ENCODE measurements around the gene PPP1R12B.
"Not testable (repeated sequence)": the region's sequence is repeated elsewhere in the genome, so short reads cannot be mapped to it uniquely, and the experiment has no call there.

The PPP1R12B gene

GRCh38 chr1:202631076-202631923 lies 282.8 kb downstream of the PPP1R12B start:
- DNase-seq (ENCODE audit: low read depth): no peak

GRCh38 chr1:202632241-202632640 lies 283.7 kb downstream of the PPP1R12B start:
- DNase-seq (ENCODE audit: low read depth): no peak

GRCh38 chr1:202636171-202636570 lies 287.7 kb downstream of the PPP1R12B start:
- DNase-seq (ENCODE audit: low read depth): not testable (repeated sequence)

GRCh38 chr1:202637321-202638018 lies 289.0 kb downstream of the PPP1R12B start:
- not testable (repeated sequence) for DNase-seq (ENCODE audit: low read depth)

- DNase-seq (ENCODE audit: low read depth): no peak
Observed at GRCh38 chr1:202638019-202638700, 289.7 kb downstream of the PPP1R12B start.

- not testable (repeated sequence) for DNase-seq (ENCODE audit: low read depth)
Observed at GRCh38 chr1:202638701-202639305, 290.3 kb downstream of the PPP1R12B start.

GRCh38 chr1:202639500-202639899 lies 291.0 kb downstream of the PPP1R12B start:
- DNase-seq (ENCODE audit: low read depth): no peak

- no peak for DNase-seq (ENCODE audit: low read depth)
Observed at GRCh38 chr1:202642212-202642611, 293.7 kb downstream of the PPP1R12B start.

All from activated T-cell treated with anti-CD3 and anti-CD28 coated beads for 1 hour (primary cell).